Colon (tissue), 2 donors: ENCODE data around the gene C9orf50.
"Not testable (repeated sequence)": the region's sequence is repeated elsewhere in the genome, so short reads cannot be mapped to it uniquely, and the experiment has no call there.

Experiments
- FAIRE-seq: peaks from 2 replicates; lab custom pipeline; 2012; peaks lifted over from hg19 to GRCh38; lab: Jason Lieb, UNC
- donor health status: control.
- donor health status: control.

C9orf50 gene

GRCh38 chr9:129620669-129621295 is at the start of gene C9orf50:
TSS of gene C9orf50 (minus strand) at chr9:129621101. CDS start at chr9:129620574, 527 bp downstream.
- no peak for FAIRE-seq

- no peak for FAIRE-seq
Observed at GRCh38 chr9:129669946-129670345, 49.0 kb upstream of the C9orf50 start.

- no peak for FAIRE-seq
Observed at GRCh38 chr9:129669141-129669718, 48.3 kb upstream of the C9orf50 start.

GRCh38 chr9:129667850-129668249 is 46.9 kb upstream of the C9orf50 start:
- FAIRE-seq = no peak

- no peak for FAIRE-seq
Observed at GRCh38 chr9:129667378-129667777, 46.5 kb upstream of the C9orf50 start.

GRCh38 chr9:129666575-129666974 is 45.7 kb upstream of the C9orf50 start:
- FAIRE-seq = no peak

GRCh38 chr9:129665814-129666520 is 45.1 kb upstream of the C9orf50 start:
- FAIRE-seq = no peak

GRCh38 chr9:129665389-129665775 is 44.5 kb upstream of the C9orf50 start, which contains the start of gene PRRX2:
TSS of gene PRRX2 (plus strand) at chr9:129665647. CDS start at chr9:129665868, 221 bp downstream.
- no peak for FAIRE-seq

- FAIRE-seq = no peak
Observed at GRCh38 chr9:129664746-129665388, 44.0 kb upstream of the C9orf50 start.

GRCh38 chr9:129662239-129662638 is 41.3 kb upstream of the C9orf50 start:
- not testable (repeated sequence) for FAIRE-seq

- no peak for FAIRE-seq
Observed at GRCh38 chr9:129661029-129661428, 40.1 kb upstream of the C9orf50 start.

GRCh38 chr9:129656795-129657390 is 36.0 kb upstream of the C9orf50 start:
- FAIRE-seq = no peak

- no peak for FAIRE-seq
Observed at GRCh38 chr9:129655696-129656095, 34.8 kb upstream of the C9orf50 start.

GRCh38 chr9:129655154-129655553 is 34.3 kb upstream of the C9orf50 start:
- FAIRE-seq = no peak

- FAIRE-seq = no peak
Observed at GRCh38 chr9:129654554-129655040, 33.7 kb upstream of the C9orf50 start.

GRCh38 chr9:129653823-129654553 is 33.1 kb upstream of the C9orf50 start:
- FAIRE-seq = no peak

- FAIRE-seq = no peak
Observed at GRCh38 chr9:129650680-129651235, 29.9 kb upstream of the C9orf50 start.

GRCh38 chr9:129649726-129650679 is 29.1 kb upstream of the C9orf50 start:
- no peak for FAIRE-seq

GRCh38 chr9:129648764-129649115 is 27.8 kb upstream of the C9orf50 start:
- FAIRE-seq = no peak

GRCh38 chr9:129648092-129648763 is 27.3 kb upstream of the C9orf50 start:
- FAIRE-seq = no peak
